Activated naive CD8-positive, alpha-beta T cell treated with anti-CD3 and anti-CD28 coated beads, Interleukin-2, amount 50 U/mL, for 16 hours (primary cell): ENCODE data around the gene CRYBB1.
"Not testable (repeated sequence)": the region's sequence is repeated elsewhere in the genome, so short reads cannot be mapped to it uniquely, and the experiment has no call there.

ENCODE experiments used
- DNase-seq: peaks from one replicate; pipeline ENCODE4 v3.0.0-alpha.2; 2020; ENCODE audit warnings: low read depth, low spot score

The CRYBB1 gene

GRCh38 chr22:26636296-26636695, 18.5 kb upstream of the CRYBB1 start:
- no peak for DNase-seq

- DNase-seq: no peak
These were observed 17.3 kb upstream of the CRYBB1 start for GRCh38 chr22:26635117-26635516.

- no peak for DNase-seq
These were observed 16.4 kb upstream of the CRYBB1 start for GRCh38 chr22:26634189-26634588.

GRCh38 chr22:26632422-26633155, 14.8 kb upstream of the CRYBB1 start:
- no peak for DNase-seq

GRCh38 chr22:26631282-26631681, 13.5 kb upstream of the CRYBB1 start:
- no peak for DNase-seq

GRCh38 chr22:26629988-26630761, 12.3 kb upstream of the CRYBB1 start:
- DNase-seq: no peak

- DNase-seq: no peak
These were observed 7.0 kb upstream of the CRYBB1 start for GRCh38 chr22:26624803-26625202.

GRCh38 chr22:26623984-26624383, 6.2 kb upstream of the CRYBB1 start:
- no peak for DNase-seq

- DNase-seq: no peak
These were observed 3.8 kb upstream of the CRYBB1 start, which contains the start of gene CRYBA4 for GRCh38 chr22:26621663-26622062. CRYBA4 (plus strand) TSS chr22:26621963; CDS start chr22:26622597, 634 bp downstream.

- DNase-seq: no peak
These were observed 2.4 kb upstream of the CRYBB1 start for GRCh38 chr22:26620197-26620596.

GRCh38 chr22:26619510-26619909, 1.7 kb upstream of the CRYBB1 start:
- DNase-seq: no peak

GRCh38 chr22:26618455-26618854, 628 bp upstream of the CRYBB1 start:
- no peak for DNase-seq

- no peak for DNase-seq
These were observed 1.2 kb downstream of the CRYBB1 start for GRCh38 chr22:26616650-26617049.

- DNase-seq: no peak
These were observed 1.9 kb downstream of the CRYBB1 start for GRCh38 chr22:26615830-26616435.

GRCh38 chr22:26615149-26615548, 2.7 kb downstream of the CRYBB1 start:
- no peak for DNase-seq

- no peak for DNase-seq
These were observed 3.5 kb downstream of the CRYBB1 start for GRCh38 chr22:26614322-26614721.

GRCh38 chr22:26613753-26614152, 4.1 kb downstream of the CRYBB1 start:
- DNase-seq: not testable (repeated sequence)

- no peak for DNase-seq
These were observed 5.2 kb downstream of the CRYBB1 start for GRCh38 chr22:26612652-26613051.

GRCh38 chr22:26610996-26611395, 6.8 kb downstream of the CRYBB1 start:
- no peak for DNase-seq

- DNase-seq: no peak
These were observed 7.5 kb downstream of the CRYBB1 start for GRCh38 chr22:26610072-26610958.

- DNase-seq: no peak
These were observed 8.5 kb downstream of the CRYBB1 start for GRCh38 chr22:26609287-26609686.

- no peak for DNase-seq
These were observed 9.7 kb downstream of the CRYBB1 start for GRCh38 chr22:26608129-26608528.
